ENCODE measurements around the gene SGMS2.

The SGMS2 gene

DNA sequence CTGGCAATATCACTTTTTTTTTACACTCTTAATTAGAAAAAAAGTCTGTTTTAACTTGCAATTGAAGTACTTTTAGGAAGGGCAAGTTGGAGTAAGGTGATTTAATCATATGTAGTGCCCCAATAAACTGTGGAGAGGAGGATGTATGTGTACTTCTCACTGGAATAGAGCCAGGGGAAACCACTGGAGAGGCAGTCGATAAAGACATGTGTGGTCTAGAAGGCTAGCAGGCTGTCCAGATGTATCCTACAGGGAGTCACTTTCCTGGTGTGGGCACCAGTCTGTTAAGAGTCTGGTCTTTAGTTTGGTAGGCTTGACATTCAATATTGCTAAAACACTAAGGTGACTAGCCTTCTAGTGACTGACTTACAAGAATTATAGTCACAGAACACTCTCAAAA lies 9.6 kb upstream of the SGMS2 start:
- no peak for TF ChIP-seq ZNF121 (tag by site-specific recombination; IDR thresholded peaks at IDR 0.05)
- no peak for TF ChIP-seq BCL11A (tag by site-specific recombination; IDR thresholded peaks at IDR 0.05; ENCODE audit: low read depth)
- TF ChIP-seq, protein P1, sequence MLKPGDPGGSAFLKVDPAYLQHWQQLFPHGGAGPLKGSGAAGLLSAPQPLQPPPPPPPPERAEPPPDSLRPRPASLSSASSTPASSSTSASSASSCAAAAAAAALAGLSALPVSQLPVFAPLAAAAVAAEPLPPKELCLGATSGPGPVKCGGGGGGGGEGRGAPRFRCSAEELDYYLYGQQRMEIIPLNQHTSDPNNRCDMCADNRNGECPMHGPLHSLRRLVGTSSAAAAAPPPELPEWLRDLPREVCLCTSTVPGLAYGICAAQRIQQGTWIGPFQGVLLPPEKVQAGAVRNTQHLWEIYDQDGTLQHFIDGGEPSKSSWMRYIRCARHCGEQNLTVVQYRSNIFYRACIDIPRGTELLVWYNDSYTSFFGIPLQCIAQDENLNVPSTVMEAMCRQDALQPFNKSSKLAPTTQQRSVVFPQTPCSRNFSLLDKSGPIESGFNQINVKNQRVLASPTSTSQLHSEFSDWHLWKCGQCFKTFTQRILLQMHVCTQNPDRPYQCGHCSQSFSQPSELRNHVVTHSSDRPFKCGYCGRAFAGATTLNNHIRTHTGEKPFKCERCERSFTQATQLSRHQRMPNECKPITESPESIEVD (tag by site-specific recombination; IDR thresholded peaks at IDR 0.05) = 0 out of 2 replicates have a peak, but pooled peaks have one; percentile 11
- TF ChIP-seq, protein P2, sequence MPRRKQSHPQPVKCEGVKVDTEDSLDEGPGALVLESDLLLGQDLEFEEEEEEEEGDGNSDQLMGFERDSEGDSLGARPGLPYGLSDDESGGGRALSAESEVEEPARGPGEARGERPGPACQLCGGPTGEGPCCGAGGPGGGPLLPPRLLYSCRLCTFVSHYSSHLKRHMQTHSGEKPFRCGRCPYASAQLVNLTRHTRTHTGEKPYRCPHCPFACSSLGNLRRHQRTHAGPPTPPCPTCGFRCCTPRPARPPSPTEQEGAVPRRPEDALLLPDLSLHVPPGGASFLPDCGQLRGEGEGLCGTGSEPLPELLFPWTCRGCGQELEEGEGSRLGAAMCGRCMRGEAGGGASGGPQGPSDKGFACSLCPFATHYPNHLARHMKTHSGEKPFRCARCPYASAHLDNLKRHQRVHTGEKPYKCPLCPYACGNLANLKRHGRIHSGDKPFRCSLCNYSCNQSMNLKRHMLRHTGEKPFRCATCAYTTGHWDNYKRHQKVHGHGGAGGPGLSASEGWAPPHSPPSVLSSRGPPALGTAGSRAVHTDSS (tag by site-specific recombination; IDR thresholded peaks at IDR 0.05) = no peak
- no peak for TF ChIP-seq ZNF560 (tag by site-specific recombination; IDR thresholded peaks at IDR 0.05; ENCODE audit: borderline replicate concordance)
- TF ChIP-seq, protein P3, sequence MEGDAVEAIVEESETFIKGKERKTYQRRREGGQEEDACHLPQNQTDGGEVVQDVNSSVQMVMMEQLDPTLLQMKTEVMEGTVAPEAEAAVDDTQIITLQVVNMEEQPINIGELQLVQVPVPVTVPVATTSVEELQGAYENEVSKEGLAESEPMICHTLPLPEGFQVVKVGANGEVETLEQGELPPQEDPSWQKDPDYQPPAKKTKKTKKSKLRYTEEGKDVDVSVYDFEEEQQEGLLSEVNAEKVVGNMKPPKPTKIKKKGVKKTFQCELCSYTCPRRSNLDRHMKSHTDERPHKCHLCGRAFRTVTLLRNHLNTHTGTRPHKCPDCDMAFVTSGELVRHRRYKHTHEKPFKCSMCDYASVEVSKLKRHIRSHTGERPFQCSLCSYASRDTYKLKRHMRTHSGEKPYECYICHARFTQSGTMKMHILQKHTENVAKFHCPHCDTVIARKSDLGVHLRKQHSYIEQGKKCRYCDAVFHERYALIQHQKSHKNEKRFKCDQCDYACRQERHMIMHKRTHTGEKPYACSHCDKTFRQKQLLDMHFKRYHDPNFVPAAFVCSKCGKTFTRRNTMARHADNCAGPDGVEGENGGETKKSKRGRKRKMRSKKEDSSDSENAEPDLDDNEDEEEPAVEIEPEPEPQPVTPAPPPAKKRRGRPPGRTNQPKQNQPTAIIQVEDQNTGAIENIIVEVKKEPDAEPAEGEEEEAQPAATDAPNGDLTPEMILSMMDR (tag by site-specific recombination; IDR thresholded peaks at IDR 0.05) = no peak
- no peak for TF ChIP-seq ZFP69B (tag by site-specific recombination; IDR thresholded peaks at IDR 0.05)
- TF ChIP-seq, protein P4, sequence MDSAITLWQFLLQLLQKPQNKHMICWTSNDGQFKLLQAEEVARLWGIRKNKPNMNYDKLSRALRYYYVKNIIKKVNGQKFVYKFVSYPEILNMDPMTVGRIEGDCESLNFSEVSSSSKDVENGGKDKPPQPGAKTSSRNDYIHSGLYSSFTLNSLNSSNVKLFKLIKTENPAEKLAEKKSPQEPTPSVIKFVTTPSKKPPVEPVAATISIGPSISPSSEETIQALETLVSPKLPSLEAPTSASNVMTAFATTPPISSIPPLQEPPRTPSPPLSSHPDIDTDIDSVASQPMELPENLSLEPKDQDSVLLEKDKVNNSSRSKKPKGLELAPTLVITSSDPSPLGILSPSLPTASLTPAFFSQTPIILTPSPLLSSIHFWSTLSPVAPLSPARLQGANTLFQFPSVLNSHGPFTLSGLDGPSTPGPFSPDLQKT (IDR thresholded peaks at IDR 0.05; ENCODE audit: borderline replicate concordance, low read depth, low read length) = no peak
- no peak for TF ChIP-seq ZNF112 (tag by site-specific recombination; IDR thresholded peaks at IDR 0.05)
- Histone ChIP-seq H3K27ac (ENCODE audit: extremely low read depth, low read depth, low read length) (no peak overlapping the region), H3K4me1 (ENCODE audit: control insufficient read depth, insufficient read depth, low read length) (no peaks in the 10 kb centered on the region), H3K36me3 (ENCODE audit: control insufficient read depth in 2 of 2, insufficient read depth in 1 of 2, low read length in 2 of 2) (no peaks in the 10 kb centered on the region), H3K9me3 (ENCODE audit: control insufficient read depth, insufficient read depth, low read depth, low read length) (no peaks in the 10 kb centered on the region), H3K4me3 (ENCODE audit: low read depth, low read length) (no peak overlapping the region)
- POLR2A ChIA-PET = no interaction called here
- CTCF ChIA-PET = interaction anchor here (0.6 to 1.0 kb wide), 2 partner anchors 81 to 235 kb away, joined by 3 to 4 read pairs; no protein-coding TSS in a partner anchor

DNA sequence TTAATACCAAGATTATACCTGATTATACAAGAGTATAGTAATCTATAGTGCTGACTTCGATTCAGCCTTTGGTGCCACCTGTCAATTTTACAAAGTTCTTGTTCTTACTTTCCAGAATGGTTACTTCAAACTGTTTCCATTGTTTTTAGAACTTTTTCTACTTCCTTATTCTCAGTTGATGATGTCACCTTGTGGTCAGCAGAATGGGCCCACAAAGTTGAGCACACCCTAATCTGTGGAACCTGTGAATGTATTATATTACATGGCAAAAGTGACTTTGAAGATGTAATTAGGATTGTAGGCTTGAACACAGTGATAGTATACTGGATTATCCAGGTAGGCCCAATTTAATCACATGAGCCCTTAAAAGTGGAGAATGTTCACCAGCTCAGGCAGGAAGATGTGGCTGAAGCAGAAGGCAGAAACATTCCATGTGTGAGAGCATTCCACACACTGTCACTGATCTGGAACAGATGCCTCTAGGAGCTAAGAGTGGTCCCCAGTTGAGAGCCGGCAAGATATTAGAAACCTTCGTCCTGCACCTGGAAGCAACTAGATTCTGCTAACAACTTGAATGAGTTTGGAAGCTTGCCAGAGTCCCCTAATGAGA lies 6.3 kb upstream of the SGMS2 start:
- TF ChIP-seq ZFP69B (tag by site-specific recombination; IDR thresholded peaks at IDR 0.05) (peak; percentile 72), ZNF48 (tag by site-specific recombination; IDR thresholded peaks at IDR 0.05) (no peak), ZBTB20 (tag by site-specific recombination; IDR thresholded peaks at IDR 0.05) (no peak)
- TF ChIP-seq, protein P5, sequence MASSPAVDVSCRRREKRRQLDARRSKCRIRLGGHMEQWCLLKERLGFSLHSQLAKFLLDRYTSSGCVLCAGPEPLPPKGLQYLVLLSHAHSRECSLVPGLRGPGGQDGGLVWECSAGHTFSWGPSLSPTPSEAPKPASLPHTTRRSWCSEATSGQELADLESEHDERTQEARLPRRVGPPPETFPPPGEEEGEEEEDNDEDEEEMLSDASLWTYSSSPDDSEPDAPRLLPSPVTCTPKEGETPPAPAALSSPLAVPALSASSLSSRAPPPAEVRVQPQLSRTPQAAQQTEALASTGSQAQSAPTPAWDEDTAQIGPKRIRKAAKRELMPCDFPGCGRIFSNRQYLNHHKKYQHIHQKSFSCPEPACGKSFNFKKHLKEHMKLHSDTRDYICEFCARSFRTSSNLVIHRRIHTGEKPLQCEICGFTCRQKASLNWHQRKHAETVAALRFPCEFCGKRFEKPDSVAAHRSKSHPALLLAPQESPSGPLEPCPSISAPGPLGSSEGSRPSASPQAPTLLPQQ (tag by site-specific recombination; IDR thresholded peaks at IDR 0.05) = peak; percentile 86
- TF ChIP-seq, protein P6, sequence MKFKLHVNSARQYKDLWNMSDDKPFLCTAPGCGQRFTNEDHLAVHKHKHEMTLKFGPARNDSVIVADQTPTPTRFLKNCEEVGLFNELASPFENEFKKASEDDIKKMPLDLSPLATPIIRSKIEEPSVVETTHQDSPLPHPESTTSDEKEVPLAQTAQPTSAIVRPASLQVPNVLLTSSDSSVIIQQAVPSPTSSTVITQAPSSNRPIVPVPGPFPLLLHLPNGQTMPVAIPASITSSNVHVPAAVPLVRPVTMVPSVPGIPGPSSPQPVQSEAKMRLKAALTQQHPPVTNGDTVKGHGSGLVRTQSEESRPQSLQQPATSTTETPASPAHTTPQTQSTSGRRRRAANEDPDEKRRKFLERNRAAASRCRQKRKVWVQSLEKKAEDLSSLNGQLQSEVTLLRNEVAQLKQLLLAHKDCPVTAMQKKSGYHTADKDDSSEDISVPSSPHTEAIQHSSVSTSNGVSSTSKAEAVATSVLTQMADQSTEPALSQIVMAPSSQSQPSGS (tag by site-specific recombination; IDR thresholded peaks at IDR 0.05; ENCODE audit: low read depth) = 0 out of 2 replicates have a peak, but pooled peaks have one; percentile 45
- no peaks in the 10 kb centered on the region for H3K36me3 ChIP-seq (ENCODE audit: control insufficient read depth in 2 of 2, insufficient read depth in 1 of 2, low read length in 2 of 2)
- H3K4me3 ChIP-seq (ENCODE audit: low read depth, low read length) = no peak overlapping the region
- no peaks in the 10 kb centered on the region for H3K9me3 ChIP-seq (ENCODE audit: control insufficient read depth, insufficient read depth, low read depth, low read length)
- H3K27ac ChIP-seq (ENCODE audit: extremely low read depth, low read depth, low read length) = no peak overlapping the region
- no peaks in the 10 kb centered on the region for H3K4me1 ChIP-seq (ENCODE audit: control insufficient read depth, insufficient read depth, low read length)
- POLR2A ChIA-PET = no interaction called here
- CTCF ChIA-PET = no interaction called here

All from HEK293 (cell line).